LNCAP (cell line): Measurements from ENCODE around the gene FOXG1.

Source experiments
- CTCF ChIP-seq: fragments of 450-650 bp; IDR thresholded peaks from 2 replicates; pipeline ENCODE4 v1.5.1; 2017; ENCODE audit warnings: mild to moderate bottlenecking

Gene FOXG1

GRCh38 chr14:28780843-28781820 is 14.5 kb downstream of the FOXG1 start:
- no peak for TF ChIP-seq CTCF

- no peak for TF ChIP-seq CTCF
Measured at GRCh38 chr14:28782301-28782700, 15.7 kb downstream of the FOXG1 start.

GRCh38 chr14:28783664-28784063 is 17.1 kb downstream of the FOXG1 start:
- no peak for TF ChIP-seq CTCF

GRCh38 chr14:28784096-28785048 is 17.8 kb downstream of the FOXG1 start:
- TF ChIP-seq CTCF = no peak

GRCh38 chr14:28785096-28785952 is 18.7 kb downstream of the FOXG1 start:
- TF ChIP-seq CTCF = no peak

- TF ChIP-seq CTCF = no peak
Measured at GRCh38 chr14:28807518-28807917, 40.9 kb downstream of the FOXG1 start.

- TF ChIP-seq CTCF = no peak
Measured at GRCh38 chr14:28813810-28814209, 47.2 kb downstream of the FOXG1 start.
